Renal cortical epithelial cell (primary cell): Measurements from ENCODE around the gene MAML1. TPM values are rescaled to one million over a fixed set of nuclear protein-coding genes. Genes with fewer than 3 reads are reported as not detected.
"Not testable (repeated sequence)": the region's sequence is repeated elsewhere in the genome, so short reads cannot be mapped to it uniquely, and the experiment has no call there.

Experiments
- DNase-seq: peaks from one replicate; pipeline ENCODE4 v3.0.0-alpha.2; 2011; ENCODE audit warnings: low read depth
- total RNA-seq: library from RNA; depleted of rRNA; stranded (reverse); fragments of >200 nt; gene quantifications from 2 replicates; pipeline ENCODE4 v1.2.3, GENCODE V29; 2014

Gene MAML1
- total RNA-seq, 1 donor from 2014 or later = 14.5 TPM

DNA sequence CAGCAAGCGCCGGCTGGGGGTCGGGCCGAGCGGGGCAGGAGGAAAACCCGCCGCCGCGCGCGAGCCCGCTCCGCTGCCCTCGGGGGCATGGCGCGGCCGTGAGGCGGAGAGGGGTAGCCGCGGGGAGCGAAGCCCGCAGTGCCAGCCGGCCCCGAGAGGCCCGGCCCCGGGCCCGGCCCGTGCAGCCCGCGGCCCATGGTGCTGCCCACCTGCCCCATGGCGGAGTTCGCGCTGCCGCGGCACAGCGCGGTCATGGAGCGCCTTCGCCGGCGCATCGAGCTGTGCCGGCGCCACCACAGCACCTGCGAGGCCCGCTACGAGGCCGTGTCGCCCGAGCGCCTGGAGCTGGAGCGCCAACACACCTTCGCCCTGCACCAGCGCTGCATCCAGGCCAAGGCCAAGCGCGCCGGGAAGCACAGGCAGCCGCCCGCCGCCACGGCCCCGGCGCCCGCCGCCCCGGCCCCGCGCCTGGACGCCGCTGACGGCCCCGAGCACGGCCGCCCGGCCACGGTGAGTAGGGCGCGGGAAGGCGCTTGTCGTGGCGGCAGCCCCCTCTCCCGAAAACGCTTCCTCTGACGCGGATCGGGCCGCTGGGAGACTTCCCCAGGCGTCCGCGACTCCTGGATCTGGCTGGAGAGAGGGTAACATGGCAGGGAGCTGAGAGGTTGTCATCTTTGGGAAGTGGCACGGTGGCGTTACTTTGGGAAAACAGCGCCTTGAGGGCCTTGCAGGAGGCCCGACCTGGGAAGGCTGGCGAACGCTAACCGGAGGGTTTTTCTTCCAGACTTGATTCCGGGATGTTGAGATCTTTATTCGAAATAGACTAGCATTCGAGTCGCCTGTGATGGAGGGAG, 523 bp downstream of the MAML1 start:
- DNase-seq = no peak

DNA sequence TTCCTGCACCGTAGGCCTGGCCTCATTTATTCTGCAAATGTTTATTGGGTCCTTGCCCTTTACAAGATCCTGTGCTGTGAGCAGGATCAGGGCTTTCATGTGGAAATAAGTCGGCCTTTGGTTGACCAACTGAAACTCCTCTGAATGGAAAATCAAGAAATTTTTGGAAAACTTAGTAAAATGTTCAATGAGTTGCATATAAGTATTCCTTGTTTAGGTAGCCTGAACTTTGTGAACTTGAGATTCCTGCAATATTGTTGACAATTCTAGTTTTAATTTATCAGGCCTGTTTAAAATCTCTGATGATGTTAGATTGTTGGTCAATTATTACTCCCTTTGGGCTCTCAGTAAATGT, 1.1 kb downstream of the MAML1 start:
- peak; percentile 41 for DNase-seq

DNA sequence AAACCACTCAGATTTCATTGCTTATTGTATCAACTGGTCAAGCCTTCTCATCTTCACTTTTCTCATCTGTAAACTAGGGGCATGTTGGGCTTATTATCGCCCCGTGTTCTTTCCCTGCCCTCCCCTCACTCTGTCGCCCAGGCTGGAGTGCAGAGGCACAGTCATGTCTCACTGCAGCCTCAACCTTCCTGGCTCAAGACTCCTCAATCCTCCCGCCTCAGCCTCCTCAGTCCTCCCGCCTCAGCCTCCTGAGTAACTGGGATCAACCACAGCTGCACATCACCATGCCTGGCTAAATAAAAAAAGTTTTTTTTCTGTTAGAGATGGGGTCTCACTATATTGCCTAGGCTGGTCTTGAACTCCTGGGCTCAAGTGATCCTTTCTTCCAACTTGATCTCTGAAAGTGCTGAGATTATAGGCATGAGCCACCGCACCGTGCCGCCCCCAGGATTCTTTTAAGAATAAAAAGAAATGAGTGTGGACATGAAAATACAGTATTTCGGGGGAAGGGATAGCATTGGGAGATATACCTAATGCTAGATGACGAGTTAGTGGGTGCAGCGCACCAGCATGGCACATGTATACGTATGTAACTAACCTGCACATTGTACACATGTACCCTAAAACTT, 2.0 kb downstream of the MAML1 start:
- DNase-seq = no peak

DNA sequence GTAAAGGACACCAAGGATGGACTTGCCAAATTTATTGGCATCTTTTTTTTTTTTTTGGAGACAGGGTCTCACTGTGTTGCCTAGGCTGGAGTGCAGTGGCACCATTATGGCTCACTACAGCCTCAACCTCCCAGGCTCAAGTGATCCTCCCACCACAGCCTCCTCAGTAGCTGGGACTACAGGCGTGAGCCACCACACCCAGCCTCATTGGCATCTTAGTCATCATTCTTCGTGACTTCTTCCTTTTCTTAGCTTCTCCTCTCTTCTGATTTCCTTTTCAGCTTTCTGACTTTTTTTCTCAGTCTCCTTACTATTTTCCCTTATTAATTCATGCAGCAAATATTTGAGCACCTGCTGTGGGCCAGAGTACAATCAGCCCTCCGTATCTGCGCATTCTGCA, 6.1 kb downstream of the MAML1 start:
- no peak for DNase-seq

DNA sequence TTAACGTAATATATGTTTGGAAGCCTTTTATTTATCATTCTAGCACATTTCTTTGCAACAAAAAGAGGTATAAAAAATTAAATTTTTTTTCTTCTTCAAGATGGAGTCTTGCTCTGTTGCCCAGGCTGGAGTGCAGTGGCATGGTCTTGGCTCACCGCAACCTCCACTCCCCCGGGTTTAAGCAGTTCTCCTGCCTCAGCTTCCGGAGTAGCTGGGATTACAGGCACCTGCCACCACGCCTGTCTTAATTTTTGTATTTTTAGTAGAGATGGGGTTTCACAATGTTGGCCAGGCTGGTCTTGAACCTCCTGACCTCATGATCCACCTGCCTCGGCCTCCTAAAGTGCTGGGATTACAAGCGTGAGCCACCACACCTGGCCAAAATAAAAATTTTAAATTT, 11.5 kb downstream of the MAML1 start:
- DNase-seq = not testable (repeated sequence)

DNA sequence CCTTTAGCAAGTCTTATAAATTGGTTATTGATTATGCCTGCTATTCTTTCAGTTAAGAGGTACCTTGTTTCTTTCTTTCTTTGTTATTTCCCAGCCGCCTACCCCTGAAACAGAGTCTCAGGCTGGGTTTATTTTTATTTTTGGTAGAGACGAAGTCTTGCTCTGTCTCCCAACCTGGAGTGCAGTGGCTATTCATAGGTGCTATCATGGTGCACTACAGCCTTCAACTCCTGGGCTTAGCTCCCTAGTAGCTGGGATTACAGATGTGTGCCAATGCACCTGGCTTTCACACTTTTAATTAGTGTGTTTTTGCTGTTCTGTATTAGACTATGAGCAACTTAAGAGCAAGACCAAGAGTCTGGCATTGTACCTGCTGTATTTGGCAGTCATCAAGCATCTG, 14.2 kb downstream of the MAML1 start:
- no peak for DNase-seq

DNA sequence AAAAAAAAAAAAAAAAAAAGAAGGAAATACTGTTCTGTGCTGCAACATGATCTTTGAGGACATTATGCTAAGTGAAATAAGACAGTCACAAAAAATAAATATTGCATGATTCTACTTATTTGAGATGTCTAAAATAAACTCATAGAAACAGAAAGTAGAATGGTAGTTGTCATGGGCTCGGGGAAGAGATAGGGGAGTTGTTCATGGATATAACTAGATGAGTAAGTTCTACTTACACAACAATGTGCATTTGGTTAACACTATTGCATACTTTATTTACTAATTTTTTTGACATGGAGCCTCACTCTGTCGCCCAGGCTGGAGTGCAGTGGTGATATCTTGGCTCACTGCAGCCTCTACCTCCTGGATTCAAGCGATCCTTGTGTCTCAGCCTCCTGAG, 15.2 kb downstream of the MAML1 start:
- no peak for DNase-seq

DNA sequence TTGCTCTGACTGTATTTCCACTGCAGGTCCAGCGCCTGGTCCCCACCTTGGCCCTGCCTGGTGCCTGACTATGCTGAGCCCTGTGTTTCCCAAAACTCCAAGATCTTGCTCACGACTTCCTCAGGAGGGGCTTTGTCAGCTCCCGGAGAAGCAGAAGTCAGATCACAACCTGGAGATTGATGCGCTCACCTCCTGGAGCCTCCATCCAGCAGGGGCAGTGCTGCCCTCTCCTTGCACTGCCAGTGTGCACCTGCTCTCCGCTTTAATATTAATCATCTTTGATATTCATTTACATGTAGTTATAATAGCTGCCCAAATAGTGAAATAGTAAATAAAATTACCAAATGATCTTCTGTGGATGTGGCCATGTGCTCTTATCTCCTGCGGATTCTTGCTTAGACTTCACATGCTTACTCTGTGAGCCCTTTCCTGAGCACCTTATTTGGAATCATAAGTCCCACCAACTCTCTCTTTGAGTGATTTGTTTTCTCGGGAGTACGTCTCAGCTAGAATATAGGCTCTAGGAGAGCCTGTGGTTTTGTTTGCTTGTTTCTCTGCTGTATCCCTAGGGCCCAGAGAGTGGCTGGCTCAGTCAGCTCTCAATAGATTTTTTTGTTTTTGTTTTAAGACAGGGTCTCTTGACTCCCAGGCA, 17.4 kb downstream of the MAML1 start:
- DNase-seq = no peak

DNA sequence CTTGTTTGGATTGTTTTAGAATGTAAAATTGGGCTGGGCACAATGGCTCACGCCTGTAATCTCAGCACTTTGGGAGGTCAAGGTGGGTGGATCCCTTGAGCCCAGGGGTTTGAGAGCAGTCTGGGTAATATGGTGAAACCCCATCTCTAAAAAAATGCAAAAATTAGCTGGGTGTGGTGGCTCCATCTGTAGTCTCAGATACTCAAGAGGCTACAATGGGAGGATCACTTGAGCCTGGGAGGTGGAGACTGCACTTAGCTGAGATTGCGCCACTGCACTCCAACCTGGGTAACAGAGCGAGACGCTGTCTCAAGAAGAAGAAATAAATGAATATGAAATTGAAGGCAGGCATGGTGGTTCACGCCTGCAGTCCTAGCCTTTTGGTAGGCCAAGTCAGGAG, 21.3 kb downstream of the MAML1 start:
- DNase-seq = no peak

DNA sequence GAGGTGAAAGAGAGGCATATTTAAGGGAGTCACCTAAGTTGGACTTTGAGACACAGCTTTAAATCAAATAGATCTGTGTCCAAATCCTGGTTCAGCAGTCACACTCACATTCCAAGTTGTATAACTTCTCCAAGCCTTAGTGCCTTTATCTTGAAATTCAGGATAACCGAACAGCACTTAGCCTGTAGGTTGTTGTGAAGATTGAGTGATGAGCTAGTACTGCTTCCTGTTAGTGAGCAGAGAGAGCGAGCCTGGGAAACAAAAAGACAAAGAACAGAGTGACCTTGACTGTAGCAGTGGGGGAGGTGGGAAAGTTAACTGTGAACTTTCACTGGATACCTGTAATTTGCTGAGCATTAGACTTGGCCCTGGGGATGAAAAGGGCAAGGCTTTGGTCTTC, 22.4 kb downstream of the MAML1 start:
- DNase-seq = no peak

DNA sequence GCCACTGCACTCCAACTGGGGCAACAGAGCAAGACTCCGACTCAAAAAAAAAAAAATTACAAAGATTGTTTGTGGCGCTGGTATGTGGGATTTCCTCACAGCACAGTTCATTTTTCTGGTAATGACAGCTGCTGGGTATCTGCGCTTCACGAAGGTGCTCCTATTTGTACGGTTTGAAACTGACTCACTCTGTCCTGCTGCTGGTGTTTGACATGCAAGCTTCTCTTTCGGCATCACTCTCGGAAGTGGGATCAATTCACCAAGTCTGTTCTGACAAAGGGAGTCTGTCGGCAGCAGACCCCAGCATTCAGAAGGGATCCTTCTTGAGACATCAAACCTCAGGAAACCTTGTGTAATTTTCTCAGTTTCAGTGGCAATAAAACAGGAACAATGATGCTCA, 26.3 kb downstream of the MAML1 start:
- DNase-seq = no peak

DNA sequence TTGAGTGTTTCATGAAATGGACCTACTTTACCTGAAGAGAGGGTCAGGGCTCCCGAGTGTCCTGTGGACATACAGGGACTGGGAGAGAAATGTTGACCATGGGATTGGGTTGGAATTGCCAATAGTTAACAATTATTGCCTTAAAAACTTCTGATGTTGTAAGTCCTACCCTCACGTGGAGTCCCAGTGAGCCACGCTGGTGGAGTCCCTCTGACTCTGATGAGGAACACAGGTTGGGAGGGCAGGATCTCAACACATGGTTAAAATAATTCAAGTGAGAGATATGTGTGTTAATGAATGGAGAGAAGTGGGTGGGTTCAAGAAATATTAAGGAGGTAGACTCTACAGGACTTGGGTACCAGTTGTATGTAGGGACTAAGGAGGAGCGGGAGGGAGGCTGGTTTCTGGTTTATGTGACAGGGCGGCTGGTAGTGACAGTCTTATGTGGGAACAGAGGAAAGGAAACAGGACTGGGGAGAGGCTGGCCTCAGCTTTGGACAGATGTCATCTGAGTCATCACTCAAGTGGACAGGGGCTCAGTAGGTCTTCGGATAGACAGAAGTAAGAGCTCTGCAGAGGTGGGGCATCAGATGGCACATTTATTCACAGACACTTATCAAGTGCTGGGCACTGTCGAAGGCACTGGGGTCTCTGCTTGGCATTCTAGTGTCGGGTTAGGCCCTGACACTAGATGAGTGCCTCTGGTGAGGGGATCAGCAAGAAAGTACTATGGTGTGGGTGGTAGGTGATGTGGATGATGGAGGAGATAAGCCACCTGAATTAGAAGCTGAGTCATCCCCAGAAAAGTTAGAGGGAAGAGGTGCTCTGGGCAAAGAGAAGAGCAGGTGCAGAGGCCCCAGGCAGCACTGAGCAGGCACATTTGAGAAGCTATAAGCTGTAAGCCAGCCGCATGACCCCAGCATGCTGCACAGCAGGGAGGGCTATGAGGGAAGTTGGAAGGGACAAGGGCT, 27.2 kb downstream of the MAML1 start:
- no peak for DNase-seq

DNA sequence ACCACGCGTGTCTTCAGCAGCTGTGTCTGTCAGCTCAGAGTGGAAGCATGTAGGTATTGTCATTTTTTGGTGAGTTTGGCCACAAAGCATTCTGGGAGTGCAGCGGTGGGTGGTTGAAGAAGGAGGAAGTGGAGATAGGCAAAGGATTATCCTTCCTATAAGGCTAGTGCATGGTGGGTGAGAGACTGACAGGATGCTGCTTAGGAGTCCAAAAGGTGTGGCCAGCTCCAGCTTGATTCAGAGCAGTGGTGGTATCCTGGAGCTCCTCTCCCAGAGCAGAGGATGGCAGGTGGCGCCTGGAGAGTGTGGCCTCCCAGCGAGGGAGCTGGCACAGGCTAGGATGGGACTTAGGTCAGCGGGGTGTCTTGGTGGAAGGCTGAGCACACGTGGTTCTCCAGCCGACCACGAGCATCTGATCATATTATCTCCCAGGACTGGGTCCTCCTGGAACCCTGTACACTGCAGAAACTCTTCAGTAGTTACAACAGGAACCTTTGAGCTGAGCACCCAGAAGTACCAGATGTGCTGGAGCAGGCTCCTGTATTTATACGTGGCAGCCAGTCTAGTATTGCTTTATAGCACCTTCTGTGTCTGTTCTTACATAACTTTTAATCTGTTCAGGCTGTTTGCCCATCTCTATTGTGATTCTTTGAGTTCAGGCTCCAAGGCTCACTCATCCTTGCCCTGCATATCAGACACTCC, 29.6 kb downstream of the MAML1 start:
- DNase-seq = peak; percentile 42

DNA sequence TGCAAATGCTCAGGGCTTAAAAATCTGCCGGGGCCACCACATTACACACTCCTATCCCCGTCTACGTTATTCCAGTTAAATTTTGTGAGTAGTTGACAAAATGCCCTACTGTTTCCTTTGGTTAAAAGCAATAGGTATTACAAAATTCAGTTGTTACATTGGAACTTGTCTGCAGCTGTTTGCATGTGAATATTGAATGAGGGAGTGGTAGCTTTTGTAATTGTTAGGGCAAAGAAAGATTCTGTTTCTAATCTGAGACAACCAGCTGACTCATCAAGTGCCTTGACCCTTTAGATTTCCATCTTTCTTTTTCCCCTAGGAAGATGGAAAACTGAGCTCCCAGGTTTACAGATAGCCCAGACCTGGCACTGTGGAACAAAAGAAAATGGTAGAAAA, 30.2 kb downstream of the MAML1 start:
- DNase-seq = peak; percentile 62

DNA sequence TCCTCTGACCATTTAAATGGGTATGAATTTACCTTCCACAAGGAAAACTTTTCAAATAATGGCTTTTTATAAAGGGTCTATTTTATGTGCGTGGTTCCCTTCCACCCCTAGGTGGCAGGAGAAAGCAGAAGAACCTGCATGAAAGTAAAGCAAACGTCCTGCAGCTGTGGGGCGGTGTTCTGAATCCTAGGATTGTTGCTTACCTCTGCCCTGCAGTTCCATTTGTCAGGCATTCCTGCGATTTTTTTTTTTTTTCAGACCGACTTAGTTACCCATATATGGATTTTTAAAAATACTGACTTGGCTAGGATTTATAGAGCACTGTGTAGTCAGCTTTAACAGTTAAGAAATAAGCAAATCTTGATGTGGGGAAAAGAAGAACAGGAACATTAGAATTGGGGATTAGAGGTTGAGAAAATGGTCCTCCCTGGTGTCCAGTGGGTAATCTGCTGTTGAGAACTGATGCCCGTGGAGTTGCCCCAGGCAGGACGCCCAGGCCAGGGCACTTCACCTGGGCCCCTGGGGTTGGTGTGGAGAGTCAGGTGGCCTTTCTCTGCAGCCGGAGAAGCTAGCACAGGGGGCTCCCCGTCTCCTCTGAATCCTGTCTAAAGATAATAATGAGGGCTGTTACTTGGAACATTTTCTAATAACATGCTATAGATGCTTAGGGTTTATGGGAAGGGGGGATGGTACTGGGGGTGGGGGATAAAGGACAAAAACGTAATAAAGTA, 30.8 kb downstream of the MAML1 start:
- DNase-seq = peak; percentile 85

DNA sequence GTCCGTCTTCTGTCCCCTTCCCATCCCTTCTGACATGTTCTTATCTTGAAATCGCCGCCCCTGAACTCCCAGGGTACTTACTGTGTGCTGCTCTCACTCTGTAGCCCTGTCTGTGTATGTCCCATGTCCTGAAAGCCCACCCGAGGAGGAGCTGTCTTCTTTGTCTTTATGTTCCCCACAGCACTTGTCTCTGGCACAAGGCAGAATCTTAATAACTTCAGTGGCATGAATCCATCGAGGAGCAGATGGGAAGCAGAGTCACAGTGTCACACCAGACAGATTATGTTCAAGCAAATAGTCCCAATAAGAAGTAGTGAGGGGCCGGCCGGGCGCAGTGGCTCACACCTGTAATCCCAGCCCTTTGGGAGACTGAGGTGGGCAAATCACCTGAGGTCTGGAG, 31.4 kb downstream of the MAML1 start:
- DNase-seq = no peak

DNA sequence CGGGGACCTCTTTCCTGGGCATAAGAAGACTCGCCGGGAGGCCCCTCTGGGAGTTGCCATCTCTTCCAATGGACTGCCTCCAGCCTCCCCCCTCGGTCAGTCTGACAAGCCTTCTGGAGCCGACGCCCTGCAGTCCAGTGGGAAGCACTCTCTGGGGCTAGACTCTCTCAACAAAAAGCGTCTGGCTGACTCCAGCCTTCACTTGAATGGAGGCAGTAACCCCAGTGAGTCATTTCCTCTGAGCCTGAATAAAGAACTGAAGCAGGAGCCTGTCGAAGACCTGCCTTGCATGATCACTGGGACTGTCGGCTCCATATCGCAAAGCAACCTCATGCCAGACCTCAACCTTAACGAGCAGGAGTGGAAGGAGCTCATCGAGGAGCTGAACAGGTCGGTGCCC, 32.8 kb downstream of the MAML1 start:
- peak; percentile 82 for DNase-seq

DNA sequence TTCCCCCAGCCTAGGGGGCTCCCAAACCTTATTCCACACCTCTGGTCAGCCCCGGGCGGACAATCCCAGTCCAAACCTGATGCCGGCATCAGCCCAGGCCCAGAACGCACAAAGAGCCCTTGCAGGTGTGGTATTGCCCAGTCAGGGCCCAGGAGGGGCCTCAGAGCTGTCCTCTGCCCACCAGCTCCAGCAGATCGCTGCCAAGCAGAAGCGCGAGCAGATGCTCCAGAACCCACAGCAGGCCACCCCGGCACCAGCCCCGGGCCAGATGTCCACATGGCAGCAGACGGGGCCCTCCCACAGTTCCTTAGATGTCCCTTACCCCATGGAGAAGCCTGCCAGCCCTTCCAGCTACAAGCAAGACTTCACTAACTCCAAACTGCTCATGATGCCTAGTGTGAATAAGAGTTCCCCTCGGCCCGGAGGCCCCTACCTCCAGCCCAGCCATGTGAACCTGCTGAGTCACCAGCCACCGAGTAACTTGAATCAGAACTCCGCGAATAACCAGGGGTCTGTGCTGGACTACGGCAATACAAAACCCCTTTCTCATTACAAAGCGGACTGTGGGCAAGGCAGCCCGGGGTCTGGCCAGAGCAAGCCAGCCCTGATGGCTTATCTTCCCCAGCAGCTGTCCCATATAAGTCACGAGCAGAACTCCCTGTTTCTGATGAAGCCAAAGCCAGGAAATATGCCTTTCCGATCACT, 33.6 kb downstream of the MAML1 start:
- peak; percentile 75 for DNase-seq

DNA sequence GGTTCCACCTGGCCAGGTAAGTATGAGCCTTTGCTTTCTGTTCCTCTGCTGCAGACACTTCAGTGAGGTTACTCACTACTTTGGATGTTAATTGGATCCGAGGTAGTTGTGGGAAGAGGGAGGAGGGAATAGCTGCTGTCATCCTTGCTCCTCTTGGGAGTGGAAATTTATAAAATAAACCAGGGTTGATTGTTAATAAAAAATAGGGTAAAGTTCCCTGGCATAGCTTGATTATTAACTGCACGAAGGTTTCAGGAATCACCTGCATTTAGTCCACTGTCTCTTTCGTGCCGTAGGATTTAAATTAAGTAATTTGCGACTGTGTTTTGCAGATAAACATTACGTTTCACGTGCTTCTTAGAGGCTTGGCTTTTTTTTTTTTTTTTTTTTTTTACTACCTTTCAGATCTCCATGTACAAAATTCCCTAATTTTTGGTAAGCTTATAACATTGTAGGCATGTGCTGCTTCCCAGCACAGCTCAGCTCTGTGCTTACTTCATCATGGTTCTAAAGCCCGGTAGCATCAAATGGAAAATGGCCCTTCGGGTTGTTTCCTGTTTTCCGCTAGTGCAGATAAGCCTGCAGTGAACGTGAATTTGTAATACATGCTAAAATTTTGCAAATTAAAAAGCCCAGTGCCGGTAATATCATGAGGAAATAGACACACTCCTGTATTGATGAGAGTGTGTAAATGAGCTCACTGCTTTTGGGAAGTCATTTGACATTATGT, 34.3 kb downstream of the MAML1 start:
- DNase-seq = peak; percentile 66
